ENCODE data around the gene DIPK1C. TPM values are rescaled to one million over a fixed set of nuclear protein-coding genes. Genes with fewer than 3 reads are reported as not detected.

The DIPK1C gene
- total RNA-seq, 1 experiment from 2014 or later, result not detected

- CTCF ChIA-PET, result no interaction called here
Observed at GRCh38 chr18:74430231-74430630, 26.9 kb downstream of the DIPK1C start.

GRCh38 chr18:74429096-74429495 lies 28.0 kb downstream of the DIPK1C start:
- H3K4me1 ChIP-seq (replicated peaks; ENCODE audit: insufficient read depth), result no peaks in the 10 kb centered on the region
- no peak for DNase-seq
- peaks cover 100% of the 10 kb centered on the region for H3K27me3 ChIP-seq (ENCODE audit: insufficient read depth, low read depth)
- ChIA-PET POLR2A (ENCODE audit: unreplicated experiment) (no interaction called here), CTCF (no interaction called here)
- H3K4me3 ChIP-seq, result no peak overlapping the region
- intact Hi-C loops (cut with micrococcal nuclease; ENCODE audit: unreplicated experiment), result no loop called here
- no peaks in the 10 kb centered on the region for H3K9me2 ChIP-seq (ENCODE audit: insufficient read depth)
- TF ChIP-seq EZH2 (IDR thresholded peaks at IDR 0.05; ENCODE audit: low read depth) (no peak), CTCF (conservative IDR thresholded peaks at IDR 0.05) (no peak)
- no TSS peak for BruUV-seq (replicated peaks)
- H3K9me3 ChIP-seq (ENCODE audit: insufficient read depth, low read depth), result no peaks in the 10 kb centered on the region; the same call in 1 of the 2 replicates
- H3K27ac ChIP-seq, result no peak overlapping the region
- H3K79me2 ChIP-seq (ENCODE audit: low read depth), result no peaks in the 10 kb centered on the region
- no peaks in the 10 kb centered on the region for H3K36me3 ChIP-seq (ENCODE audit: low read depth)
- H3K4me2 ChIP-seq, result no peak overlapping the region
- no peaks in the 10 kb centered on the region for H3F3A ChIP-seq (ENCODE audit: insufficient read depth, low read depth)
- no peak overlapping the region for H2AFZ ChIP-seq
- no peaks in the 10 kb centered on the region for H4K20me1 ChIP-seq (ENCODE audit: insufficient read depth)

More at GRCh38 chr18:74430231-74430630, 26.9 kb downstream of the DIPK1C start:
- no peaks in the 10 kb centered on the region for H3K36me3 ChIP-seq (ENCODE audit: low read depth)
- H4K20me1 ChIP-seq (ENCODE audit: insufficient read depth), result no peaks in the 10 kb centered on the region
- peaks cover 100% of the 10 kb centered on the region for H3K27me3 ChIP-seq (ENCODE audit: insufficient read depth, low read depth)
- H3K9me2 ChIP-seq (ENCODE audit: insufficient read depth), result no peaks in the 10 kb centered on the region
- no peak overlapping the region for H3K4me2 ChIP-seq
- no peaks in the 10 kb centered on the region for H3F3A ChIP-seq (ENCODE audit: insufficient read depth, low read depth)
- H3K4me1 ChIP-seq (replicated peaks; ENCODE audit: insufficient read depth), result no peaks in the 10 kb centered on the region
- no peak for DNase-seq
- TF ChIP-seq CTCF (conservative IDR thresholded peaks at IDR 0.05), result no peak
- TF ChIP-seq EZH2 (IDR thresholded peaks at IDR 0.05; ENCODE audit: low read depth), result no peak
- no peak overlapping the region for H3K27ac ChIP-seq
- no peaks in the 10 kb centered on the region for H3K79me2 ChIP-seq (ENCODE audit: low read depth)
- no peaks in the 10 kb centered on the region; the same call in 1 of the 2 replicates for H3K9me3 ChIP-seq (ENCODE audit: insufficient read depth, low read depth)
- no peak overlapping the region for H3K4me3 ChIP-seq
- H2AFZ ChIP-seq, result no peak overlapping the region
- POLR2A ChIA-PET (ENCODE audit: unreplicated experiment), result no interaction called here
- BruUV-seq (replicated peaks), result no TSS peak
- intact Hi-C loops (cut with micrococcal nuclease; ENCODE audit: unreplicated experiment), result no loop called here

- Histone ChIP-seq H3K27me3 (ENCODE audit: insufficient read depth, low read depth) (peaks cover 100% of the 10 kb centered on the region), H3K9me2 (ENCODE audit: insufficient read depth) (no peaks in the 10 kb centered on the region), H3K36me3 (ENCODE audit: low read depth) (no peaks in the 10 kb centered on the region), H2AFZ (no peak overlapping the region), H3K27ac (no peak overlapping the region), H3K79me2 (ENCODE audit: low read depth) (no peaks in the 10 kb centered on the region), H3K4me3 (no peak overlapping the region), H3K9me3 (ENCODE audit: insufficient read depth, low read depth) (no peaks in the 10 kb centered on the region; the same call in 1 of the 2 replicates), H3K4me2 (no peak overlapping the region), H3K4me1 (replicated peaks; ENCODE audit: insufficient read depth) (no peaks in the 10 kb centered on the region), H4K20me1 (ENCODE audit: insufficient read depth) (no peaks in the 10 kb centered on the region), H3F3A (ENCODE audit: insufficient read depth, low read depth) (no peaks in the 10 kb centered on the region; the same call in 1 of the 2 replicates)
- POLR2A ChIA-PET (ENCODE audit: unreplicated experiment), result no interaction called here
- BruUV-seq (replicated peaks), result no TSS peak
- DNase-seq, result no peak
- CTCF ChIA-PET, result no interaction called here
- TF ChIP-seq EZH2 (IDR thresholded peaks at IDR 0.05; ENCODE audit: low read depth) (no peak), CTCF (conservative IDR thresholded peaks at IDR 0.05) (no peak)
- intact Hi-C loops (cut with micrococcal nuclease; ENCODE audit: unreplicated experiment), result no loop called here
Observed at GRCh38 chr18:74427442-74428112, 29.5 kb downstream of the DIPK1C start.
